ENCODE results near the gene SORCS2.

GRCh38 chr4:7612311-7612897, 420.1 kb downstream of the SORCS2 start:
- no peak for TF ChIP-seq REST (IDR thresholded peaks at IDR 0.05; ENCODE audit: insufficient read depth in 1 of 2, low read depth in 2 of 2, low read length in 1 of 2)
- TF ChIP-seq CTCF (IDR thresholded peaks at IDR 0.05), result no peak

All from Panc1 (cell line).